Stimulated activated CD8-positive, alpha-beta memory T cell treated with anti-CD3 and anti-CD28 coated beads, Interleukin-7, amount 100 ng/mL, for 48 hours (primary cell): ENCODE measurements around the gene GRIA3.
"Not testable (repeated sequence)": the region's sequence is repeated elsewhere in the genome, so short reads cannot be mapped to it uniquely, and the experiment has no call there.

Experiments
- DNase-seq, 2 donors: peaks; one replicate each; pipeline ENCODE4 v3.0.0-alpha.2; 2020; ENCODE audit warnings: low read depth in 1 of 2; ENCODE audit errors: extremely low read depth in 1 of 2

Gene GRIA3

DNA sequence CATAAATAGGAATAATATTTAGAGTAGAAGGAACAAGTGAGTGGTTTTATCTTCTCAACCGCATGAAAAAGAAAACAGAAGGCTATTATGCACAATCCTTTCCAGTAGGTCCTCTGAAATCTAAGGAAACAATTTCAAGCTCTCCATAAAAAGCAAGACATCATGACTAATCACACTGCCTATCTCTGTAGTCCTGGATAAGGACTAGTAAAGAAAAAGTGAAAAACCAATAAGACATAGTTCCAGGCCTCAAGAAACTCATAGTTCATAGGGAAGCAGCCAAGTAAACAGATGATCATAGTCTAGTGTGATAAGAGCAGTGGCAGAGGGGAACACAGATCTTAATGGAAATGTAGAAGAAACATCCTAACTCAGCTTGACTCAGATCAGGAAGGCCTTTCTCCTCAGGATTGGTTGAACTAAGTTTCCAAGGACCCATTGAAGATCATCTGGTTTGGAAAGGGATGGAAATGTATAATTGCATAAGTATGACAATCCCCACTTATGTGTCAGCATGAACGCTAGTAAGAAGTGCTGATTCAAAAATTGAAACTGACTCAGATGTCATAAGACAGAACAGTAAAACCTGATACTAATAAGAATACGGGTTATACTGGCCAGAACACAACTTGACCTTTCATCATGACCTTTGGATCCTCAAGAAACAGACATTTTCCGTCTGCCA, 155.3 kb downstream of the GRIA3 start:
- DNase-seq, result no peak

- DNase-seq, result no peak
Measured at GRCh38 chrX:123340696-123341095, 156.6 kb downstream of the GRIA3 start.

DNA sequence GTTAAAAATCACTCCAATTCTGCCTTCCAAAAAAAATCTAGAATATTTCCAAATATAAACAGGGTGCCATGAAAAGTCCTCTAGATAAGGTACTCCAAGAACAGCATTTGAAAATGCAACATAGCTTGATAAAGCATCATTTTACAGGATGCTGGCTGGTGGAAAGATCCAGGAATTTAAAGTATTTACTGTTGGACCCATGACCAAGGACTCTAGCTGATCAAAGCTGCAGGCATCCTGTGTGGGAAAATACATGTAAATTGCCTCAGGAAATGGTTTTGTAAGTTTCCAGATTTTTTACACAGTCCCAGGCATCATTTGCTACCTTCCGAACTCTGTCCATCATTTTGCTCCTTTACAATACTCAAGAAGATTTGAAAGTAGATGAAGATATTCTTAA, 164.4 kb downstream of the GRIA3 start:
- no peak for DNase-seq

DNA sequence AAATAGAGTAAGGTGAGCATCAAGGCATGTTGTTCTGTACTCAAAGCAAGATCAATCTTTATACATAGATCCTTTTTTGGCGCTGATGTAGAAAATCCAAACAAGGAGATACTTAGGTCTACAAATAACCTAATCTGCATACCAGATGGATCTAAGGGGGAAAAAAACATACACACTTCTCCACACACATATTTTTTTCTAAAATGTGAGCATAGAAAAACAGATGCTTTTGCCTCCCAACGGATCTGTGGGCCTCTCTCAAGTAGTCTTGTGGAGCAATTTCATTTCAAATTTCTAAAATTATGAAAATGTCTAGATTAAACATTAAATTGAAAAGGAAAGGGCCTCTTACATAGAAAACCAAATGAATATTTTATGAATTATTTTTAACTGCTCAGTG, 166.1 kb downstream of the GRIA3 start:
- no peak for DNase-seq

DNA sequence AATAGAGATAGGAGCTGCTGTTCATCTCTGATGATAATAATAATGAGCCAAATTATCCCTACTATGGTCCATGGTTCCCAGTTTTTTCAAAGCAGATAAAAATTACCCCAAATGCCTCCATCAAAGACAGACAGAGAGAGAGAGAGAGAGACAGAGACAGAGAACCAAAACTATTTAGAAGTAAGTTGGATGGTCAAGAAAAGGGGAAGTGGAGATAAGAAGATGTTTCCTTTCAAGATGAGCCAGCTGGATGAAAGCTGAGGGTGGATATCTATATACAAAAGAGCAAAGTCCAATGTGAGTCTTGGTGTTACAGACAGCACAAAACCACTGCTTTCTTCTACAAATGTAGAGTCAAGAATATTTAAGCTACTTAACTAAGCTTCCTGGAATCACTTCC, 173.9 kb downstream of the GRIA3 start:
- no peak for DNase-seq

DNA sequence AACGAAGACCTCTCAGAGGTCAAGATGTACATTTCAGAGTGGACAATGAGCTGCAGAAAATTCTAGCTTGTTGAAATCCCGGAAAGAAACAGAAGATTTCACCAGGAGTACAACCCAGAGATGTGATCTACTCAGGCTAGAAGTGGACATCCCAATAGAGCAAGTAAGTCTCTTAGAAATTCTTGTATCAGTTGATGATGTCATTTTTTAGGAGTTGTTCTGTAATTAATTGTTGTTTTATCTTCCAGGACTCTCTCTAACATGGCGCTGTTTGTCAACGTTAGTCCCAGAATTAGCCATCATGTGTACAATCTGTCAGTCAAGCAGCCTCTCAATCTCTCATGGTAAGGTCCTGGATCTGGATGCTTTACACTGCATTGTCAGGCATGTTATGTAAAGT, 174.4 kb downstream of the GRIA3 start:
- no peak for DNase-seq

DNA sequence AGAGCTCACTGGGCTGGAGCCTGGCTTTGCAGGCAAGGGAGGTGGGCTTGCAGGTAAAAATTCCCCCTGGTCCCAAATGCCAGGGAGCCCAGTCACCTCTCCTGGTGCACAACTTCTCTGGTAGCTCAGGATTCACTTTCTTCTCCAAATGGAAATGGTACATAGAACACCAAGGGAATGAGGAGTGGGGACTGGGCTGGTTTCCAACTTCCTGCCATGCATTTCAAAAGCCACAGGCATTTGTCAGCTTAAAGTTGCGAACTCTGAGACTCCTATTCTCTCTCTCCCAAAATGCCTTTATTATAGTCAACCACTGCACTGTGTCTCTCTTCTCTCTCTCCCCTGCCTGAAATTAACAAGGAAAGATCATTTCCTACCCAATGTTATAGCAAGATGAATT, 177.3 kb downstream of the GRIA3 start:
- no peak for DNase-seq

GRCh38 chrX:123386196-123386595, 202.1 kb downstream of the GRIA3 start:
- DNase-seq, result not testable (repeated sequence)

DNA sequence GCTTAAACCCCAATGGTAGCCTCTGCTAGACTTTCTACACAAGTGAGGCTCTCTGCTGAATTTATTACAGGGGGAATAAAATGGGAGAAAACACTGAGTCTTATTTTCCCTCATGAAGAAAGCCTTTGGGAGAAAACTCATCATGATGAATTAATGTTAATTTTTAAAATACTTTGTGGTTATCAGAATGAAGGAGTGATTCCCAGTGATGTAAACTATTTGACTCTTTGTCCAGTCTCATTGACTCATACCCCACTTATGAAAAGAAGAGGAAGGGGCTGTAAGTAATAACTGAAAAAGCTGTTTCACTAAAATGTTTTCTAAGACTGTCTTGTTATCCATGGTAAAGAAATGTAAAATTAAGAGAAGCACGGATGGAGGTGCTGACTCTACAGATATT, 208.8 kb downstream of the GRIA3 start:
- no peak for DNase-seq

DNA sequence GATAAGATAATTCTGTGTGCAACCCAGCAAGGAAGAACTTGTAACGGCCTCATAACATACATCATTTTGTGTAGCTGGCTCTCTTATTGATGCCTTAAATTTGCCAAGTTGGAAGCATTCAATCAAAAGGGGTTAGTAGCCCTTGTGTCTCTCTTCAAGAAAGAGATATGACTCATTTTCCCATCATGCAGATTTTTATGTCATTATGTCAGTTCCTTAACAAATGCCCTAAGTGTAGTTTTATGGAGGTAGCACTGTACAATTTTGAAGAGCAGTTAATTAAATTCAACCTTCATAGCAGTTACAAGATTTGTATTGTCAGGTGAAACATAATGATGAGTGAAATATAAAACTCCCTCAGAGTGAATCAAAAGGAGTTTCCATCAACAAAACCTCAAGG, 215.6 kb downstream of the GRIA3 start:
- DNase-seq, result no peak

DNA sequence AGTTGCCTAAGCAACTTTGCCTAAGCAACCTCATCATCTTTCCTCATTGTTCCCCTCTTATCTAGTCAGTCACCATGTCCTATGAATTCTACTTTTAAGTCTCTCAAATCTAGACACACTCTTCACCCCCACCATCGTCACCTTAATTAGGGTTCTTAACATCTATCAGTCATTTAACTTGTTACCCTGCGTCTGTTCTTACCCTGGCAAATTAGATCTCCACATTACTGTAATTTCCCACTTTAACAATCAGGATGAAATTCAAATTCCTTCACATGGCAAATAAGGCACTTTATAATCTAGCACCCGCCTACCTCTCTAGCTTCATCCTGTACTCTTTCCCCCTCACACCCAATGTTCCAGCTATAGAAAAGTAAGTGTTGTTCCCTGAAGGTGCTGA, 221.2 kb downstream of the GRIA3 start:
- no peak for DNase-seq

- no peak for DNase-seq
Measured at GRCh38 chrX:123408821-123409737, 225.0 kb downstream of the GRIA3 start.

GRCh38 chrX:123422875-123423274, 238.8 kb downstream of the GRIA3 start:
- DNase-seq, result no peak

DNA sequence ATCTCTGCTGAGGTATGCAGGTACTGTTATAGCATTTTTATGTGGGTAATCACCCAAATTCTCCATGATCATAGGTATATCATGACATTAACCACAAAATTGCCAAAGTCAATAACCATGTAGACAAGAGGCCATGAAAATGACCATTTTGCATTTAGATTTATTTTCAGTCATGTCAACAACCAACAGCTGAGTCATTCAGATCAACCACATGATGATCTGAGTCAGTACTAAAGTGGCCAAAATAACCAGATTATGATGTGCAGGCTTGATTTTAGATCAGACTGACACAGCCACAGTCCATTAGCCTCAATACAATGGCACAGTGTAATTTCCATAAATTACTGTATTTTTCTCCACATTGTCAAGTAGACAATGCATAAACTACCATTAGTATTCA, 240.5 kb downstream of the GRIA3 start:
- no peak for DNase-seq

- no peak for DNase-seq
Measured at GRCh38 chrX:123425471-123425870, 241.4 kb downstream of the GRIA3 start.

- no peak for DNase-seq
Measured at GRCh38 chrX:123425904-123426303, 241.8 kb downstream of the GRIA3 start.

- DNase-seq, result no peak
Measured at GRCh38 chrX:123432361-123433150, 248.5 kb downstream of the GRIA3 start.

- no peak for DNase-seq
Measured at GRCh38 chrX:123436512-123437136, 252.5 kb downstream of the GRIA3 start.

DNA sequence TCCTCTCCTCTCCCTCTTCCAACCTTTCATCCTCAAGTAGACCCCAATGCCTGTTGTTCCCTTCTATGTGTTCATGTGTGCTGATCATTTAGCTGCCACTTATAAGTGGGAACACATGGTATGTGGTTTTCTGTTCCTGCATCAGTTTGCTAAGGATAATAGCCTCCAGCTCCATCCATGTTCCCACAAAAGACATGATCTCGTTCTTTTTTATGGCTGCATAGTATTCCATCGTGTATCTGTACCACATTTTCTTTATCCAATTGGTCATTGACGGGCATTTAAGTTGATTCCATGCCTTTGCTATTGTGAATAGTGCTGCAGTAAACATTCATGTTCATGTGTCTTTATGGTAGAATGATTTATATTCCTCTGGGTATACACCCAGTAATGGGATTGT, 255.8 kb downstream of the GRIA3 start:
- DNase-seq, result not testable (repeated sequence)

DNA sequence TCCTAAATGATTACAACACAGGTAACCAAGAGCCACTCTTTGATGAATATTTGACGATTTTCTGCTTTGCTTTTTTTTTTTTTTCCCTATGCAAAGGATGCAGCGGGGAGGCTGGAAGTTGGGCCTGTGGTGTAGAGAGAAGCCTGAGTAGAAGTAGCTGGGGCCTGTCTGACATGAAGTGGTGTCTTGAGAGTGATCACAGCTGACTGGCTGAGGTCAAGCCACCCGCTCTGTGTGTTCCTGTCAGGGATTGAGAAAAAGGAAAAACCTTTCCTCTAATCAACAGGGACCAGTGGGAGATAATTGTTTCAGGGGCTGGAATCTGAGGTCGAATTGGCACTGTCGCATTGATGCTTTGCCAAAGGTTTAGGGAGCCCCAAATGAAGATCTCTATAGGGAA, 258.7 kb downstream of the GRIA3 start:
- no peak for DNase-seq

GRCh38 chrX:123447506-123447905, 263.4 kb downstream of the GRIA3 start:
- DNase-seq, result no peak
